CD14-positive monocyte (primary cell): Measurements from ENCODE around the gene PHACTR3. TPM values are rescaled to one million over a fixed set of nuclear protein-coding genes. Genes with fewer than 3 reads are reported as not detected.

ENCODE experiments used
- DNase-seq, 3 donors: peaks; one replicate each; pipeline ENCODE4 v3.0.0-alpha.2; 2011 to 2022
- H2AFZ ChIP-seq: 2 replicates; pipeline ENCODE4 v1.6.0; 2012; ENCODE audit warnings: mild to moderate bottlenecking, low read depth, low read length, inconsistent platforms; ENCODE audit not compliant: insufficient read depth, poor library complexity, severe bottlenecking
- H3K27ac ChIP-seq, 2 donors: 1 replicate in 1 of 2; 2 replicates in 1 of 2; pipeline ENCODE4 v1.5.1; 2012 to 2013; ENCODE audit warnings: low read length in 2 of 2, control low read depth in 1 of 2, inconsistent platforms in 1 of 2, low read depth in 1 of 2, mild to moderate bottlenecking in 1 of 2
- H3K27me3 ChIP-seq, 2 donors: one replicate each; pipeline versions ENCODE4 v1.6.0 to v1.6.1; 2011 to 2013; ENCODE audit warnings: low read length in 2 of 2; ENCODE audit not compliant: control insufficient read depth in 2 of 2, insufficient read depth in 2 of 2
- H3K36me3 ChIP-seq, 2 donors: replicated peaks in 1 of 2; 1 replicate in 1 of 2; 2 replicates in 1 of 2; pipeline versions ENCODE4 v1.5.1 to v1.6.1; 2012 to 2013; ENCODE audit warnings: low read length in 2 of 2, control low read depth in 1 of 2, inconsistent platforms in 1 of 2, mild to moderate bottlenecking in 1 of 2; ENCODE audit not compliant: insufficient read depth in 2 of 2, control insufficient read depth in 1 of 2
- H3K4me1 ChIP-seq, 2 donors: 1 replicate in 1 of 2; 2 replicates in 1 of 2; pipeline versions ENCODE4 v1.5.1 to v1.6.1; 2012 to 2013; ENCODE audit warnings: low read length in 2 of 2, control low read depth in 1 of 2, inconsistent platforms in 1 of 2, mild to moderate bottlenecking in 1 of 2, moderate library complexity in 1 of 2; ENCODE audit not compliant: insufficient read depth in 2 of 2, control insufficient read depth in 1 of 2
- H3K4me2 ChIP-seq: replicated peaks from 2 replicates; pipeline ENCODE3; 2012; ENCODE audit warnings: low read length, moderate library complexity, mild to moderate bottlenecking; ENCODE audit not compliant: poor library complexity, severe bottlenecking; ENCODE audit errors: extremely low read depth
- H3K4me3 ChIP-seq, 3 experiments: fragments of 200-600 bp in 1 of 3; sonication (generic) in 1 of 3; replicated peaks in 1 of 3; 1 replicate in 2 of 3; 2 replicates in 1 of 3; pipeline ENCODE4 v1.5.1; 2011 to 2013; ENCODE audit warnings: low read length in 3 of 3, mild to moderate bottlenecking in 3 of 3, control low read depth in 2 of 3, low read depth in 2 of 3, inconsistent platforms in 1 of 3, moderate library complexity in 1 of 3
- H3K79me2 ChIP-seq: 2 replicates; pipeline ENCODE4 v1.6.0; 2012; ENCODE audit warnings: mild to moderate bottlenecking, control low read depth, inconsistent platforms, low read length, moderate library complexity; ENCODE audit not compliant: insufficient read depth
- H3K9ac ChIP-seq: 2 replicates; pipeline ENCODE4 v1.6.0; 2017; ENCODE audit warnings: low read length, mild to moderate bottlenecking; ENCODE audit not compliant: insufficient read depth, poor library complexity, severe bottlenecking
- H3K9me3 ChIP-seq, 2 donors: replicated peaks in 1 of 2; 1 replicate in 1 of 2; 2 replicates in 1 of 2; pipeline versions ENCODE4 v1.5.1 to v1.6.1; 2012 to 2013; ENCODE audit warnings: low read length in 2 of 2, control low read depth in 1 of 2; ENCODE audit not compliant: control insufficient read depth in 1 of 2, insufficient read depth in 1 of 2
- H4K20me1 ChIP-seq: 2 replicates; pipeline ENCODE4 v1.6.0; 2012; ENCODE audit warnings: mild to moderate bottlenecking, low read length, control low read depth, moderate library complexity; ENCODE audit not compliant: insufficient read depth
- H3K27ac Mint-ChIP-seq, 7 donors: one replicate each; pipeline ENCODE4 v1.8.0; 2020; ENCODE audit warnings: mild to moderate bottlenecking in 7 of 7, mixed read lengths in 7 of 7, moderate library complexity in 6 of 7, inconsistent platforms in 2 of 7
- H3K27me3 Mint-ChIP-seq, 3 donors: one replicate each; pipeline ENCODE4 v1.8.0; 2021 to 2022; ENCODE audit warnings: low read depth in 3 of 3, mild to moderate bottlenecking in 3 of 3, mixed read lengths in 3 of 3, moderate library complexity in 3 of 3, inconsistent platforms in 1 of 3
- H3K36me3 Mint-ChIP-seq, 2 donors: one replicate each; pipeline ENCODE4 v1.8.0; 2020; ENCODE audit warnings: mixed read lengths in 2 of 2, inconsistent platforms in 1 of 2, mild to moderate bottlenecking in 1 of 2
- H3K4me1 Mint-ChIP-seq: one replicate; pipeline ENCODE4 v1.8.0; 2020; ENCODE audit warnings: mild to moderate bottlenecking, mixed read lengths
- H3K4me3 Mint-ChIP-seq, 2 donors: one replicate each; pipeline ENCODE4 v1.8.0; 2020; ENCODE audit warnings: mild to moderate bottlenecking in 2 of 2, mixed read lengths in 2 of 2, moderate library complexity in 1 of 2
- H3K9me3 Mint-ChIP-seq, 7 donors: one replicate each; pipeline ENCODE4 v1.8.0; 2020 to 2022; ENCODE audit warnings: mixed read lengths in 7 of 7, mild to moderate bottlenecking in 6 of 7, moderate library complexity in 6 of 7, inconsistent platforms in 2 of 7
- WGBS: methylation state at CpG from one replicate; pipeline ENCODE4 v1.1.5; 2013; ENCODE audit warnings: missing lambda C conversion rate; ENCODE audit not compliant: insufficient coverage; 5-methylcytosine and 5-hydroxymethylcytosine counted together
- intact Hi-C, 2 donors: fragments of 100-400 bp; cut with micrococcal nuclease; formaldehyde crosslinking; loops; one replicate each; pipeline versions ENCODE4 v1.15.0 to v1.15.1; 2023
- polyA plus RNA-seq, 3 donors: library from polyadenylated mRNA; depleted of rRNA in 1 of 3; unstranded in 2 of 3; stranded (reverse) in 1 of 3; fragments of 300-500 nt in 2 of 3; fragments of >200 nt in 1 of 3; fragmentation: Illumina TruSeq in 2 of 3; gene quantifications; 1 replicate in 2 of 3; 2 replicates in 1 of 3; pipeline ENCODE4 v1.2.3, GENCODE V29; 2012 to 2021
- TF ChIP-seq, protein P1 (sequence below): fragments of 200-600 bp; IDR thresholded peaks from one replicate; pipeline ENCODE4 v1.8.0; 2022; ENCODE audit warnings: antibody characterized with exemption, mild to moderate bottlenecking

PHACTR3 gene
- polyA plus RNA-seq, 3 donors, result 0.11 to 0.17 TPM; not detected in 1

DNA sequence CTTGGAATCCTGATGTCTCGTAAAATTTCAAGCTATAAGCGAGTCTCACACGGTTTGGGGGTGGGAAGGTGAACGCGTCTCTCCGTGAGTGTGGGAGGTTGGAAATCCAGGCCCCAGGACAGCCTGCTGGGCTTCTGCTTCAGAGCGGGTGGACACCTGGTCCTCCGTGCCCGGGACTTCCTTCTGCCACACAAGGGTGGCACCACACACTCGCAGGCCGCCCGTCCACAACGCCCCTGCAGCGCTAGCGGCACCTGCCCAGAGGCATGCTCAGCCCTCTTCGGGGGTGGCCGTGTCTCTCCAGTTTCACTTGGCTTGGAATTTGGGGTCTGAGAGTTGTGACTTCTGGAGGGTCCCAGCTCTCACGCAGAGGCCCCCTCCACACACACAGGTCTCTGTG, 151.9 kb downstream of the PHACTR3 start:
- H3K27me3 ChIP-seq, result peaks cover 8 to 41% of the 10 kb centered on the region in 2 donors
- no peak overlapping the region for H2AFZ ChIP-seq
- H3K27ac ChIP-seq, result no peak overlapping the region
- no peak overlapping the region for H3K9ac ChIP-seq
- no peak overlapping the region for H3K27ac Mint-ChIP-seq
- WGBS, result 89% methylated on average over 7 of the region's 18 CpGs
- peaks cover 28 to 29% of the 10 kb centered on the region in 2 donors for H3K4me1 ChIP-seq
- no peaks in the 10 kb centered on the region for H4K20me1 ChIP-seq
- H3K4me3 ChIP-seq, result no peak overlapping the region
- peak overlapping the region in 1 of 2 donors; percentile 69 for H3K4me3 Mint-ChIP-seq
- H3K27me3 Mint-ChIP-seq, result peaks cover 53 to 69% (median 56%) of the 10 kb centered on the region in 3 donors
- H3K36me3 Mint-ChIP-seq, result peaks cover 4 to 7% of the 10 kb centered on the region in 2 donors
- peaks cover 29% of the 10 kb centered on the region for H3K4me1 Mint-ChIP-seq
- TF ChIP-seq, protein P1, sequence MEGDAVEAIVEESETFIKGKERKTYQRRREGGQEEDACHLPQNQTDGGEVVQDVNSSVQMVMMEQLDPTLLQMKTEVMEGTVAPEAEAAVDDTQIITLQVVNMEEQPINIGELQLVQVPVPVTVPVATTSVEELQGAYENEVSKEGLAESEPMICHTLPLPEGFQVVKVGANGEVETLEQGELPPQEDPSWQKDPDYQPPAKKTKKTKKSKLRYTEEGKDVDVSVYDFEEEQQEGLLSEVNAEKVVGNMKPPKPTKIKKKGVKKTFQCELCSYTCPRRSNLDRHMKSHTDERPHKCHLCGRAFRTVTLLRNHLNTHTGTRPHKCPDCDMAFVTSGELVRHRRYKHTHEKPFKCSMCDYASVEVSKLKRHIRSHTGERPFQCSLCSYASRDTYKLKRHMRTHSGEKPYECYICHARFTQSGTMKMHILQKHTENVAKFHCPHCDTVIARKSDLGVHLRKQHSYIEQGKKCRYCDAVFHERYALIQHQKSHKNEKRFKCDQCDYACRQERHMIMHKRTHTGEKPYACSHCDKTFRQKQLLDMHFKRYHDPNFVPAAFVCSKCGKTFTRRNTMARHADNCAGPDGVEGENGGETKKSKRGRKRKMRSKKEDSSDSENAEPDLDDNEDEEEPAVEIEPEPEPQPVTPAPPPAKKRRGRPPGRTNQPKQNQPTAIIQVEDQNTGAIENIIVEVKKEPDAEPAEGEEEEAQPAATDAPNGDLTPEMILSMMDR, result no peak
- no peaks in the 10 kb centered on the region for H3K9me3 ChIP-seq
- H3K4me2 ChIP-seq, result no peak overlapping the region
- intact Hi-C loops, result no loop called here
- H3K79me2 ChIP-seq, result no peaks in the 10 kb centered on the region
- H3K9me3 Mint-ChIP-seq, result peaks cover 0 to 2% (median 0%) of the 10 kb centered on the region in 7 donors
- DNase-seq, result no peak
- H3K36me3 ChIP-seq, result no peaks in the 10 kb centered on the region

DNA sequence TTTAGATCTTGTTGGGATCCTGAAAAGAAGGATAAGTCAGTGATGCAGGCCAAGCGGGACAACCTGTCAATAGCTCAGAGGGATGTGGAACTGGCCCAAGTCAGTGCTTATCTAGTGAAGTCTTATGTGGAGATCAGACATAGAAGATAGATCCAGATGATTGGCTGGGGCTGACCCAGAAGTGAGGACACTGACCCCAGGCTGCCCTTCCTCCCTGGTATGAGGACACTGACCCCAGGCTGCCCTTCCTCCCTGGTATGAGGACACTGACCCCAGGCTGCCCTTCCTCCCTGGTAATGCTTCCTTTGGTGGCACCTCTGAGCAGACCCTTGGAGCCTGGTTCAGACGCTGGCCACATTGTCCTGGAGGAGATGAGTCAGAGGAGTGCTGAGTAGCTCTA, 159.7 kb downstream of the PHACTR3 start:
- peaks cover 0 to 11% (median 4%) of the 10 kb centered on the region in 7 donors for H3K9me3 Mint-ChIP-seq
- H3K4me3 Mint-ChIP-seq, result no peak overlapping the region
- H3K27ac Mint-ChIP-seq, result no peak overlapping the region
- no peak for DNase-seq
- Histone ChIP-seq H3K79me2 (no peaks in the 10 kb centered on the region), H3K4me2 (no peak overlapping the region), H3K36me3 (no peaks in the 10 kb centered on the region), H4K20me1 (no peaks in the 10 kb centered on the region), H3K27me3 (peaks cover 0 to 3% of the 10 kb centered on the region in 2 donors), H3K27ac (no peak overlapping the region), H3K4me3 (no peak overlapping the region), H3K9me3 (no peaks in the 10 kb centered on the region), H2AFZ (no peak overlapping the region), H3K9ac (no peak overlapping the region), H3K4me1 (no peaks in the 10 kb centered on the region)
- 100% methylated on average over 1 of the region's 2 CpGs for WGBS
- peaks cover 3 to 5% of the 10 kb centered on the region in 2 donors for H3K36me3 Mint-ChIP-seq
- intact Hi-C loops, result no loop called here
- TF ChIP-seq, protein P1, result no peak
- H3K27me3 Mint-ChIP-seq, result peaks cover 17 to 23% (median 18%) of the 10 kb centered on the region in 3 donors
- peaks cover 12% of the 10 kb centered on the region for H3K4me1 Mint-ChIP-seq
